HG03045 (cell line): ENCODE data around the gene ARL5B.

Source experiments
- ATAC-seq: cut with Tn5 transposase; IDR thresholded peaks from one replicate; pipeline ENCODE4 v1.9.1; 2021; ENCODE audit warnings: mild to moderate bottlenecking, moderate library complexity; ENCODE audit not compliant: unreplicated experiment

The ARL5B gene

GRCh38 chr10:18699849-18700840 is 40.9 kb downstream of the ARL5B start:
- no peak for ATAC-seq

DNA sequence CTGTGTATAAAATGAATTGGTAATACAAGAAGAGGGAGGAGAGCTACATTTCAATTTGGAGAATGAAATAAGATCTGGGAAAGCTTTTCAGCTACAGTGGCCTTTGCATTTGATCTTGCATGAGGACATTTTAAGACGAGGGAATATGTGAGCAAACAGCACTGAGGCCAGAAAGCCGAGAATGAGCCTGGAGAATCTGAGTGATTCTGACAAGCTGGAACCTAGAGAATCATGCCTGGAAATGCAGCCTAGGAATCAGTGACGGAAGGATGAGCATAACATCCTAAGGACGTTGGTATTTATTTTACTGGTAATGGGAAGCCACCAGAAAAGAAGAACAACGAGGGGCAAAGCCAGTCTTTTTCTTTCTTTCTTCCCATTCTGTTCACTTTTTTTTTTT is 44.3 kb downstream of the ARL5B start:
- ATAC-seq, result no peak

GRCh38 chr10:18710201-18710653 is 51.0 kb downstream of the ARL5B start:
- ATAC-seq, result no peak

DNA sequence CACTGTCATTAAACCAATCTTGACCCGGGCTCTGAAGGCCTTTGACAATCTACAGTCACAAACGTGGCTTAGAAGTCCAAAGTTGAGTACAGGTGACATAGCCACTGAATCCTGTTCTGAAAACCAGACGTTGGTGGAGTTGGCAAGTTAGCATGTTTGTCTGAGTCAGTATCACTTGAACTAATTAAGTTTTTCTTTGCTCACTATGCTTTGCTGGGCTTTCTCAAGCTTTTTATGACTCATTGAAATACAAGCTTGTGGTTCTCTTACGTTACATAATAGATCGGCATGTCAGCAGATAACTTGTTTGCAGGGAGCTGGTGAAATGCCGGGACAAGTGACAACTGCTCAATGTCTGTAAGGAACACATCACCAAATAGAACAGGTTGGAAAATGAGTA is 53.8 kb downstream of the ARL5B start:
- ATAC-seq, result no peak

DNA sequence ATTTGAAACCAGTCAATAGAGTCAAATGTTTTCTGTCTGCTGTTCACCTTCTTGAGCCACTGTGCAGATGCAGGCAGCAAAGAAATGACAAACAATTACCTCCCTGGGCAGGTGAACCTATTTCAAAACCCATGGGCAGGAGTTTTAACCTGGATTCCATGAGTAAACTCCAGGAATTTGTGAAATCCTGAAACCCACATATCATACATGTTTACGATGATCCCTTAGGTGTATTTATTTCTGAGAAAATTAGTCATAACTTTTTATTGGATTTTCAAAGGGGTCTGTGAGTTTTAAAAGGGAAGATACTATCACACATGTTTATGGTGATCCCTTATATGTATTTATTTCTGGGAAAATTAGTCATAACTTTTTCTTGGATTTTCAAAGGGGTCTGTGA is 59.8 kb downstream of the ARL5B start:
- no peak for ATAC-seq

DNA sequence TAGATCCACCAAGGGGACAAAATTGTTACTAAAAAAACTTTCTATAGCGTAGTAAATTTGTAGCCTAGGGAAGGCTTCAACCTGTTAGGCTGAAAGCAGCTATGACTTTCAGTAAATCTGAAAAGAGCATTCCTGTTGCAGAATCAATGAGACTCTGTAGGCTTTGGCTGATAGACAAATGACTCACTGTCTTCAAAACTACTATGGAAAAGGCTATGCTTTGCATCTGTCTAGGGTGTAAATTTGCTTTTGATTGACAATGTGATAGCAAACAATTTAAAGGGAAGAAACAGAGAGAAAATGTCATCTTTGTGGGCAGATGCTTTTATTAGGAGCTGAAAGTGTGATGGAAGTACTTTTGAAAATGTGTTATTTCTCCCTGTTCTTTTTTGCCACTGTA is 60.6 kb downstream of the ARL5B start:
- no peak for ATAC-seq

GRCh38 chr10:18721067-18721466 is 61.8 kb downstream of the ARL5B start:
- no peak for ATAC-seq

- ATAC-seq, result no peak
These were observed 64.6 kb downstream of the ARL5B start for GRCh38 chr10:18723801-18724200.
